ENCODE results near the gene CDC42EP2. TPM values are rescaled to one million over a fixed set of nuclear protein-coding genes. Genes with fewer than 3 reads are reported as not detected.

The CDC42EP2 gene
- polyA plus RNA-seq, 1 donor (not counting 4 experiments of a cell fraction or from before 2014, with no cell fraction given) = 6.1 TPM

GRCh38 chr11:65308281-65308891 is 6.3 kb upstream of the CDC42EP2 start:
- Histone ChIP-seq H3K4me2 (ENCODE audit: control insufficient read depth, extremely low read depth, insufficient read depth, low read depth, low read length) (no peak overlapping the region), H3K9ac (ENCODE audit: control insufficient read depth, extremely low read depth, insufficient read depth, low read length) (no peak overlapping the region)
- dilution Hi-C loops (cut with MboI; ENCODE audit: extremely low pct_ligation_motif_present, low sequenced_read_pairs) = no loop called here

GRCh38 chr11:65309006-65309405 is 5.7 kb upstream of the CDC42EP2 start:
- no peaks in the 10 kb centered on the region for H4K20me1 ChIP-seq (ENCODE audit: control insufficient read depth, extremely low read depth, insufficient read depth, low read length)
- TF ChIP-seq CTCF (optimal IDR thresholded peaks at IDR 0.05 in 1 of 3, IDR thresholded peaks at IDR 0.05 in 1 of 3, conservative IDR thresholded peaks at IDR 0.05 in 1 of 3; ENCODE audit: extremely low read depth in 1 of 3, insufficient read depth in 2 of 3, low read length in 3 of 3) = no peak
- no peak for TF ChIP-seq EZH2 (IDR thresholded peaks at IDR 0.05; ENCODE audit: low read length)
- H3K36me3 ChIP-seq (ENCODE audit: control insufficient read depth in 2 of 2, extremely low read depth in 1 of 2, insufficient read depth in 2 of 2, low read length in 2 of 2) = no peaks in the 10 kb centered on the region
- H3K4me1 ChIP-seq (ENCODE audit: control insufficient read depth, extremely low read depth, insufficient read depth, low read length) = peaks cover under 1% of the 10 kb centered on the region
- H3K27me3 ChIP-seq (ENCODE audit: control insufficient read depth, extremely low read depth, insufficient read depth, low read length) = no peaks in the 10 kb centered on the region
- H2AFZ ChIP-seq (ENCODE audit: control insufficient read depth, low read length) = no peak overlapping the region
- no peak overlapping the region for H3K27ac ChIP-seq (ENCODE audit: control insufficient read depth, insufficient read depth, low read length)
- DNase-seq (ENCODE audit: low read depth, low spot score) (no peak), FAIRE-seq (no peak)
- dilution Hi-C loops (cut with MboI; ENCODE audit: extremely low pct_ligation_motif_present, low sequenced_read_pairs) = no loop called here
- H3K4me2 ChIP-seq (ENCODE audit: control insufficient read depth, extremely low read depth, insufficient read depth, low read depth, low read length) = no peak overlapping the region
- H3K4me3 ChIP-seq (ENCODE audit: control insufficient read depth in 2 of 3, extremely low read depth in 1 of 3, insufficient read depth in 2 of 3, low read depth in 1 of 3, low read length in 3 of 3) = no peak overlapping the region
- H3K9me1 ChIP-seq (ENCODE audit: control insufficient read depth, extremely low read depth, insufficient read depth, low read length) = no peaks in the 10 kb centered on the region
- H3K9me3 ChIP-seq (ENCODE audit: control insufficient read depth, low read depth, low read length) = no peaks in the 10 kb centered on the region
- no peak overlapping the region for H3K9ac ChIP-seq (ENCODE audit: control insufficient read depth, extremely low read depth, insufficient read depth, low read length)
- H3K79me2 ChIP-seq (ENCODE audit: control insufficient read depth, insufficient read depth, low read length) = no peaks in the 10 kb centered on the region

More at GRCh38 chr11:65308281-65308891, 6.3 kb upstream of the CDC42EP2 start:
- Histone ChIP-seq H3K9me1 (ENCODE audit: control insufficient read depth, extremely low read depth, insufficient read depth, low read length) (no peaks in the 10 kb centered on the region), H3K9me3 (ENCODE audit: control insufficient read depth, low read depth, low read length) (no peaks in the 10 kb centered on the region), H2AFZ (ENCODE audit: control insufficient read depth, low read length) (no peak overlapping the region), H4K20me1 (ENCODE audit: control insufficient read depth, extremely low read depth, insufficient read depth, low read length) (no peaks in the 10 kb centered on the region), H3K27me3 (ENCODE audit: control insufficient read depth, extremely low read depth, insufficient read depth, low read length) (no peaks in the 10 kb centered on the region), H3K4me3 (ENCODE audit: control insufficient read depth in 2 of 3, extremely low read depth in 1 of 3, insufficient read depth in 2 of 3, low read depth in 1 of 3, low read length in 3 of 3) (no peak overlapping the region), H3K27ac (ENCODE audit: control insufficient read depth, insufficient read depth, low read length) (no peak overlapping the region), H3K36me3 (ENCODE audit: control insufficient read depth in 2 of 2, extremely low read depth in 1 of 2, insufficient read depth in 2 of 2, low read length in 2 of 2) (no peaks in the 10 kb centered on the region), H3K4me1 (ENCODE audit: control insufficient read depth, extremely low read depth, insufficient read depth, low read length) (no peaks in the 10 kb centered on the region), H3K79me2 (ENCODE audit: control insufficient read depth, insufficient read depth, low read length) (no peaks in the 10 kb centered on the region)
- TF ChIP-seq CTCF (optimal IDR thresholded peaks at IDR 0.05 in 1 of 3, IDR thresholded peaks at IDR 0.05 in 1 of 3, conservative IDR thresholded peaks at IDR 0.05 in 1 of 3; ENCODE audit: extremely low read depth in 1 of 3, insufficient read depth in 2 of 3, low read length in 3 of 3) (no peak), EZH2 (IDR thresholded peaks at IDR 0.05; ENCODE audit: low read length) (no peak)
- no peak for FAIRE-seq
- no peak for DNase-seq (ENCODE audit: low read depth, low spot score)

All from keratinocyte (primary cell).